ENCODE results near the gene FAM229A. TPM values are rescaled to one million over a fixed set of nuclear protein-coding genes. Genes with fewer than 3 reads are reported as not detected.
"Not testable (repeated sequence)": the region's sequence is repeated elsewhere in the genome, so short reads cannot be mapped to it uniquely, and the experiment has no call there.

The FAM229A gene
- total RNA-seq, 1 donor from 2014 or later, result 12.0 TPM

DNA sequence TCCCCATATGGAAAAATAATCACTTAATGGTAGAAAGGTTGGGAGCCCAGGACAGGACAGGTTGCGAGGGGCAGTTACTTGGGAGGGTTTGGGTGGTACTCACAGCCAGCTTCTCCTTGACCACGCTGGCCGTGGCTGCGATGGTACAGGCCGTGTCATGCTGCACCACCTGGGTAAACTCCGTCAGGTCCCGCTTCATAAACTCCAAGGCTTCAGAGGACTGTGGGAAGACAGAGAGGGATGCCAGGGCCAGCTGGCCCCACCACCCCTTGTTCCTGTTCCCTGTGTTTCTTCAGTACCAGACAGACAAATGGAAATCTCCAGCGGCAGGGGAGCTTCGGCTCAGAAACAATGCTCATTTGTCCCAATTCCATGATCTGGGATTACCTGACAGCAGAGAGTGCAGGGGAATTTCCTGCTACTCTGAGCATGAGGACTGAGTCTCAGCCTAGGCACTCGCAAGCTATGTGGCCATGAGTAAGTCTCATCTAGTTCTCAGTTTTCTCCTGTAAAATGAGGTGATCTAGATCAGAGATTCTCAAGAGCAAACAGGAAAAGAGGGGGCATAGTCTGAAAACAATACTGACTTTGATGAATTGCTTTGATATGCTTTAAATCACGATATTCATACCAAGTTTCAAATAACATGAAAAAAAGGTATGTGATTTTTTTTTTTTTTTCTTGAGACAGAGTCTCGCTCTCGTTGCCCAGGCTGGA is 24.5 kb upstream of the FAM229A start:
- no peak for DNase-seq (ENCODE audit: low spot score)
- intact Hi-C loops (cut with DNase I), result no loop called here
- ATAC-seq, result no peak

DNA sequence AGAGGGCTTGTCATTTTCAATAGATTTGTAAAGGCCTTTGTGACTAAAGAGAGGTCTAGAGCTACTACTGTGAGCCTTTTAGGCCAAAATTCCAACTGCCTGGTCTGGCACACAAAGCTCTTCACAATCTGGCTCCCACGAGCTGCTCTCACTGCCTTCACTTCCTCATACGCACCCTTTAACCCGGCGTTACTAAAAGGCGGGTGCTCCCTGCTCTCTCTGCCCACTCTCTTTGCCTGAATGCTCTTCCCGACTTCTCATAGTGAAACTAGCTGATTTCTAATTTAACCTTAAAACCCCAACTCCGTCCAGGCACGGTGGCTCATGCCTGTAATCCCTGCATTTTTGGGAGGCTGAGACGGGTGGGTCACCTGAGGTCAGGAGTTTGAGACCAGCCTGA is 17.8 kb upstream of the FAM229A start:
- no peak for ATAC-seq
- DNase-seq (ENCODE audit: low spot score), result no peak
- intact Hi-C loops (cut with DNase I), result no loop called here

DNA sequence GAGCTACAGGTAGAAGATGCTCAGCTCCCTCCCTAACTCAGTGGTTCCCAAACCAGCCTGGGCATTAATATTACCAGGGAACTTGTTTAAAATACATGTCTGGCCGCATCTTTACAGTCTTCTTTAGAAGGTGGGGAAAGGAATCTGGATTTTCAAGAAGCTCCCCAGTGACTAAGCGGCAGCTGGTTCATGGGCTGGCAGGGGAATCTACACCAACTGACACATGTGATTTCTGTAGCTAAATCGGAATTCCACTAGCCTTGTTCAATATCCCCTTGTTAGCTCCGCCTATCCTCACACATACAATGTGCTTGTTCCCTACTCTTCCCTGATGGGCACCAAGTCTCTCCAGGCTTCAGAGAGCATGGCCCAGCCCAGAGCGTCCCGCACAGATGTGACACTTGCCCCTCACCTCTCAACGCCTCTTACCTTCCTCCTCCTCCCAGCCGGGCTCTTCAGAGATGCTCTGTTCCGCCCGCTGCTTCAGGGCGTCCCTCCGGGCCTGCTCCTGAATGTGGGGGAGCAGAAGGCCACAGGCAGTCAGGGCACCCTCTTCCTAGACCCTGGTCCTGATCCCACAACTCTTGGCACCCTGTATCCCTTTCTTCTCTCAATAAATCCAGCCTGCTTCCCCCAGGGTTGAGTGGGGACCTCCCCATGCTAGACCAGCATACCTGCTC is 15.4 kb upstream of the FAM229A start:
- ATAC-seq (no peak), DNase-seq (ENCODE audit: low spot score) (no peak)
- intact Hi-C loops (cut with DNase I), result no loop called here

DNA sequence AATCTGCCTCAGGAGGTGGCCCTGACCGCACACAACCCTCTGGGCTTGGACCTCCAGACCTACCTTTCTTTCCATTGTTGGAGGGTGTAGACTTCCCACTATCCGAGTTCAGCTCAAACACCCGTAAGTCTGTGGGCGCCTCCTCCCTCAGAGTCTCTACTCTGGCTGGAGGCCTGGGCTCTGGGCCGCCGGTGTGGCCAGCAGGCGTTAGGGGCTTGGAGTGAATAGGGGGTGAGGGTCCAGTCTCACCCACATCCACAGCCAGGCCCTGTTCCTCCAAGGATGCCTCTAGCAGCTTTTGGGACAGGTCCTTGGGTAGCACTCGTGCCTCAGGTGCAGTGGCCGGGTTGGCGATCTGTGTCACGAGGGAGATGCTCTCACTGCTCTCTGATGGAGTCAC is 13.9 kb upstream of the FAM229A start:
- ATAC-seq (no peak), DNase-seq (ENCODE audit: low spot score) (no peak)
- intact Hi-C loops (cut with DNase I), result no loop called here

DNA sequence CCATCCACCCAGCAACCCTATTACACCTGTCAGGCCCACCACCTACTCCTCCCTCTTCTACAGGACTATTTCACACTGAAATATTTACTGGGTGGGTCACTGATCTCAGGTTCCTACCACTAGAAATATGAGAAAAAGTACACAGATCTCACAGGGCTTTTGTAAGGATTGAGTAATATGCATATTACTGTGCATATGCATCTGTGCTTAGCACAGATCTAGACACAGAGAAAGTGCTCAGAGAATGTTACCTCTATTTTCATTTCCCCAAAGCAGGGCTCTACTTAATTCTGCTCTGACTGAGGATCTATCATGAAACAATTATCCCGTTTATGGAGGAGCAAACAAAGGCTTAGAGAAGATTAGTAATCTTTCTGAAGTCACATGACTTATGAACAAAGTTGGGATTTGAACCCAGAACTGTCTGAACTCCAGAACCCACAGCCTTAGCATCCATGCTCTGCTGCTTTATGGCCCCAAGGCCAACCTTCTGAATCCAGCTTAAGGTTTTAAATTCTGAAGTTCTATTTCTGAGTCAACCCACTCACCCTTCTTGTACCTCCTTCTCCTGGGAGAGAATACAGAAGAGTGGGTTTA is 11.8 kb upstream of the FAM229A start:
- no peak for DNase-seq (ENCODE audit: low spot score)
- ATAC-seq, result no peak
- intact Hi-C loops (cut with DNase I), result no loop called here

DNA sequence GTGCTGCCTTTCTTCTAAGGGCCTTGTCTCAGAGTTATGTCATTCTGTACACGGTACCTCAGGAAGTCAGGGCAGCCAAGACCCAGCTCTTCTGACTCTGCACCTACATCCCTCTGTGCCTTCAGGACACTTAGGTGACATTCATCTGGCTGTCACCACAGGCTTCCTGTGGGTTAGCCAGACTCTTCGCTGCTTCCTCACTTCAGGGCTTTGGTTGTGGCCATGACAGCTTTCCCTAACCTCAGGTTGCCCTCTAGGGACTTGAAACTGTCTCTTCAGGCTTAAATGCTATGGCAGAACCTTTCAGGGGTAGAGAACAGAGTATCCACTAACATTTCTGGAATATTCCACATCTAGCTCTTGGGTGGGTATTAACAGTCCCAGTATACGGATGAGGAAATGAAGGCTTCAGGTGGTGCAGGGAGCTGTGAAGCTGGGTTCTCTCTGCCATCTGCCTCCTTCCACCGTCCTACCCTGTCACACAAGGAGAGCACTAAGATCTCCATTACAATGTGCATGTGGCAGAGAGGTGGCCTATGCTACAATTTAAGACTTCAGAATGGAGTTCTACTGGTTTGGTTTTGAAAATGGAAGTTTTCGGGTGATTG is 10.0 kb upstream of the FAM229A start:
- intact Hi-C loops (cut with DNase I), result no loop called here
- ATAC-seq (no peak), DNase-seq (ENCODE audit: low spot score) (no peak)

DNA sequence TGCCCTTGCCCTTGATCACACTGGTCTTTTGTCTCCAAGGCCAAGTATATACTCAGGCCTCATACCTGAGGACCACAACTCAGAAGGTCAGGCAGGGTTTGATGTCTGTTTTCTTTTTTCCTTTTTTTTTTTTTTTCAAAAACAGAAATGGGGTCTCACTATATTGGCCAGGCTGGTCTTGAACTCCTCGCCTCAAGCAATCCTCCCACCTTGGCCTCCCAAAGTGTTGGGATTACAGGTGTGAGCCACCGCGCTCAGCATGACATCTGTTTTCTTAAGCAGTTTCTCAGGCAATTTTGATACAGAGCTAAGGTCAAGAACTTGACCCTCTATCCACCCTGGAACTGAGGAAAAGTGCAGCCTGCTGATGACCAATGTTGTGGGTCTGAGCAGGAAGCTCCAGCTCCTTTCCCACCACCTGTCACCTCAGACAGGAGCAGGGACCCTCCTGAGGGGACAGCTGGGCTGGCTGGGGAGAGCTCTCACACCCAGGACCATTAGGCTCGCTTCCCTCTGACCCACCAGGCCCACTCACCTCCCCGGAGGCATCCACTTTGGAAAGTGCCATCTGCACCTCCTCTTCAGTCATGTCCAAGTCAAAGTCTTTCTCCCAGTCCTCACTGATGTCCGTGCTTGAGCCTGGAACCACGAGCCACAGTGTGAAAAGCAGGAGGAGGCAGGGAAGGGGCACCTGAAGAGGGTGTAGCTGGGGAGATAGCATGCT is 5.8 kb upstream of the FAM229A start:
- DNase-seq (ENCODE audit: low spot score) (no peak), ATAC-seq (no peak)
- intact Hi-C loops (cut with DNase I), result loop anchor here (5.0 kb wide), 1 partner anchor 939 kb away; no protein-coding TSS in a partner anchor

DNA sequence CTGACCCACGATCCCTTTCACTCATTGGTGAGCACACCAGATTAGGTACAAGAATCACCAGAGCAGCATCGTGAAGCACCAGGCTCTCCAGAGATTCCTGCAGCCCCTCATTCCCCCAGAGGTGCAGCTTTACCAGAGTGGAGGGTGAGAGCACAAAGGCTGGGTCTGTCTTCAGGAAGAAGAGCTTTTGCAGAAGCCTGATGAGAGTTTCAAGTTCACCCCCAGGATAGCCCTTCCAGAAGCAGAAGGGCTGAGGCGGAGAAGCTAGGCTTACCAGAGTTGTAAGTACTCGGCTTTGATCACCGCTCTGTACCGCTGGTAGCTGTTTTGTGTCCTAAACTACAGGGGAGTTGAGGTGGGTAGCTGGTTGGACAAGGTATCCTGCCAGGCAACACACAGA is 3.2 kb upstream of the FAM229A start:
- DNase-seq (ENCODE audit: low spot score), result no peak
- ATAC-seq, result no peak
- intact Hi-C loops (cut with DNase I), result loop anchor here (5.0 kb wide), 1 partner anchor 942 kb away; no protein-coding TSS in a partner anchor

DNA sequence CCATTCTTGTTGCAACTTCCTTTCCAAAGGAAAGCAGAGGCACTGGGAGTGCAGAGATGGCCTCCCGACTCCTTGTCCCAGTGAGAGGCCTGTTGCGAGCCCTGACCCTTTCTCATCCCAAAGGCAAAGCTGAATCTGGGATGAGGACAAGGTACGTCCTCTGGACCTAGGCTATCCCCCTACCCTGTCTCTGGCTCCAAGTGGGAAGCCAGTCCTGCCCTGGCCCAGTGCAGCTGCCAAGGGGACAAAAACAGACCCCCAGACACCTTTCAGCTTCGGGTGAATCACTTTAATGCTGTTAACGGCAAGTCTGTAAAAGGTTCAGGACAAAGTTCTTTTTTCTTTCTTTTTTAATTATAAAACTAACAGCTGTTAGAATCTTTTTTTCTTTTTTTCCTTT is 2.6 kb upstream of the FAM229A start:
- ATAC-seq (no peak), DNase-seq (ENCODE audit: low spot score) (no peak)
- intact Hi-C loops (cut with DNase I), result loop anchor here (5.0 kb wide), 1 partner anchor 942 kb away; no protein-coding TSS in a partner anchor

DNA sequence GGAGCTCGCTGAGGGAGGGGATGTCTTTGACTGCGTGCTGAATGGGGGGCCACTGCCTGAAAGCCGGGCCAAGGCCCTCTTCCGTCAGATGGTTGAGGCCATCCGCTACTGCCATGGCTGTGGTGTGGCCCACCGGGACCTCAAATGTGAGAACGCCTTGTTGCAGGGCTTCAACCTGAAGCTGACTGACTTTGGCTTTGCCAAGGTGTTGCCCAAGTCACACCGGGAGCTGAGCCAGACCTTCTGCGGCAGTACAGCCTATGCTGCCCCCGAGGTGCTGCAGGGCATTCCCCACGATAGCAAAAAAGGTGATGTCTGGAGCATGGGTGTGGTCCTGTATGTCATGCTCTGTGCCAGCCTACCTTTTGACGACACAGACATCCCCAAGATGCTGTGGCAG is 1.4 kb upstream of the FAM229A start:
- ATAC-seq (no peak), DNase-seq (ENCODE audit: low spot score) (no peak)
- intact Hi-C loops (cut with DNase I), result no loop called here

DNA sequence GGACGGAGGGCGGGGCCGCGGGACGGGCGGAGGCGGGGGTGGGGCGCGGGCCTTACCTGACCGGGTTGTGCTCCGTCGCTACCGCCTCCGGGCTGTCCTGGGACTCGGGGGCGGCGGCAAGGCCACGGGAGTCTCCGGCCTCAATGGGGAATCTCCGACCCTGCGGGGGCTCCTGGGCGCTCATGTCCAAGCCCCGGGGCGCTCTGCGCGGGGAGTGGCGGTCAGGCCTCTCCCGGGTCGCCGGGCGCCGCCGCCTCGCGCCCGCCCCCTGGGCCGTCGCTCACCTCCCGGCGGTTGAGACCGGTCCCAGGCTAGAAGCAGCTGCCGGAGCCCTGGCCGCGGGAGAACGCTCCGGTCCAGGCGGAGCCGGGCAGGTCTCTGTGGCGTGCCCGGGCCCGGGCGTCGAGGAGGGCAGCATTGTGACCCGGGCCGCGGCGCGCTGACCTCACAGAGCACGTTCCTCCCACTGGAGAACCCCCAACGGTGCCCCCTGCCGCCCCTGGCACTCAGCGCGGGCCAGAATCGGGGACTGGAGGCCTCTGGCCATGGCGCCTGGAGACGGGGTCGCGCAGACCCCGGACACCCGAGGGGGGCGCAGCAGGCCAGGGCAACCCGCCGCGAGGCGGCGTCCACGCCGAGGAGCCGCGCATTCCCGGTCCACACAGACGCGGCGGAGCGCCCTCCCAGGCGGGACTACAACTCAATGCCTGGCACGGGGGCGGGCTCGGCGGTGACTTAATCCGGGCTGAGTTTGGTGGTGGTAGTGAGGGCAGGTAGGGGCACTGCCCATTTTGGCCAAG is 411 bp downstream of the FAM229A start:
- ATAC-seq, result peak; percentile 66
- intact Hi-C loops (cut with DNase I), result no loop called here
- DNase-seq (ENCODE audit: low spot score), result peak; percentile 82

DNA sequence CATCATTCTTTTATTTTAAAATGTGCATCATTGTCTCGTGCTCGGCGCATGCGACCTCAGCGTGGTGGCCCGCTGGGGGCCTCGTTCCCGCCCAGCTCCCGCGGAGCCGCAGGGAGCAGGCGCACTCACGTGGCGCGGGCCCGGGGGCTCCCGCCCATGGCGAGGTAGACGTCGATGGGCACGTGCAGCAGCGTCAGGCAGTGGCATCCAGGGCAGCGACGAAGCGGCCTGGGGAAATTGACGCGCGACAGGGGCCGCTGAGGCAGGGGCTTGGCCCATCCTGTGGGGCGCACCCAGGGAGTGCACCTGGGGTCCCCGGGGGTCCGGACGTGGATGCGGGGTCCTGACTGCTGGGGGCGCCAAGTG is 994 bp downstream of the FAM229A start:
- ATAC-seq, result peak; percentile 65
- DNase-seq (ENCODE audit: low spot score), result peak; percentile 64
- intact Hi-C loops (cut with DNase I), result no loop called here

DNA sequence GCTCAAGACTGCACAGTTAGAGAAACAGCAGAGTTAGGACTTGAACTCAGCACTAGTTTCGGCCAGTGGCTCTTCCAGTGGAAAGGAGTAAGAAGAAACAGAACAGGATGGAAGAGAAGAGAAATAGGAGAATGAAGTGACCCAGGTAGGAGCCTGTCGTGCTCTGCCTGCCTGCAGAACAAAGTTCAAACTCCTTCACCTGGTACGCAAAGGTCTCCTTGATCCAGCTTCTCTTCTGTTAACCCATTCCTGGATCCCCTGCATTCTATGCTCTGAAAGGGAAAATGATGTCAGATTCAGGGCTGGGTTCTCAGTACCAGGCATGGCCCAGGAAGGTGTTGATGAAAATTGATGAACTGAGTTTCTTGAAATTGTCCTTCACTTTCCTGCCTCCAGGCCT is 3.9 kb downstream of the FAM229A start:
- intact Hi-C loops (cut with DNase I), result no loop called here
- DNase-seq (ENCODE audit: low spot score), result no peak
- no peak for ATAC-seq

DNA sequence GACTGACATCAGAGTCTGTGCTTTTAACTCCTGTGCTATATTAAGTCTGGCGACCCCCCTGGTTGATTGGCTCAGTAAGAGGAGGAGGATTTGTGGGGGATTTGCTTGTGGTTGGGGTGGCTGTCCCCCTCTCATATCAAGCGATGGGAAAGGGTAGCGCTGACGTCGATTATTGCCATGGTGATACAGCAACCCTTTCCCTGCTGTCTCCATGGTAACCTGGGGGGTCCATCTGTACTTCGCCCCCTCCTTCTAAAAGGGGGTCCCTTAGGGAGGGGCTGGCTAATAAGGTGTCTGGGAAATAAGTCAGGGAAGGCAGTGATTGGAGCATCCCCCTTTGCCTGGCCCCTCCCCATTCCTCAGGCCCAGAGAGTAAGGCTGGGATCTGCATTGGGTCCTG is 4.7 kb downstream of the FAM229A start:
- no peak for ATAC-seq
- no peak for DNase-seq (ENCODE audit: low spot score)
- intact Hi-C loops (cut with DNase I), result no loop called here

DNA sequence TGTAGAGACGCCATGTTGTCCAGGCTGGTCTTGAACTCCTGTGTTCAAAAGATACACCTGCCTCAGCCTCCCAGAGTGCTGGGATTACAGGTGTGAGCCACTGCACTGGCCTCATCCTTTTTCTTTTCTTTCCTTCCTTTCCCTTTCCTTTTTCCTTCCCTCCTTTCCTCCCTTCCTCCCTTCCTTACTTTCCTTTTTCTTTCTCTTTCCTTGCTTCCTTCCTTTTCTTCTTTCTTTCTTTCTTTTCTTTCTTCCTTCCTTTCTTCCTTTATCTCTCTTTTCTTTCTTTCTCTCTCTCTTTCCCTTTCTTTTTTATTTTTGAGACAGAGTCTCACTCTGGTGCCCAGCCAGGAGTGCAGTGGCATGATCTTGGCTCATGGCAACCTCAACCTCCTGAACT is 5.8 kb downstream of the FAM229A start:
- DNase-seq (ENCODE audit: low spot score) (no peak), ATAC-seq (no peak)
- intact Hi-C loops (cut with DNase I), result no loop called here

DNA sequence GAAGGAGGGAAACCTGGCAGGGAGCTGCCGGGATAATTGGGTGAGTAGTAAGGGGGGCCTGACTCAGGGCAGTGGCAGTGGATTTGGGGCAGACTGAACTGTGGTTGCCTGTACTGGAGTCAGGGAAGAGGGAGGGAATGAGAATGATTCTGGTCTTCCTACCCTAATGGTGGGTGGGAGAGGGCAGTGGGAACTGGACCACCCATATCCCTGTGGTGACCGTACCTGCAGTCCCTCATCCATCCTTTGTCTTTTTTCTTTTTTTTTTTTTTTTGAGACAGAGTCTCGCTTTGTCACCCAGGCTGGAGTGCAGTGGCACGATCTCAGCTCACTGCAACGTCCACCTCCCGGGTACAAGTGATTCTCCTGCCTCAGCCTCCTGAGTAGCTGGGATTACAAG is 6.5 kb downstream of the FAM229A start:
- DNase-seq (ENCODE audit: low spot score); intact Hi-C loops (cut with DNase I); ATAC-seq: not testable (repeated sequence)

DNA sequence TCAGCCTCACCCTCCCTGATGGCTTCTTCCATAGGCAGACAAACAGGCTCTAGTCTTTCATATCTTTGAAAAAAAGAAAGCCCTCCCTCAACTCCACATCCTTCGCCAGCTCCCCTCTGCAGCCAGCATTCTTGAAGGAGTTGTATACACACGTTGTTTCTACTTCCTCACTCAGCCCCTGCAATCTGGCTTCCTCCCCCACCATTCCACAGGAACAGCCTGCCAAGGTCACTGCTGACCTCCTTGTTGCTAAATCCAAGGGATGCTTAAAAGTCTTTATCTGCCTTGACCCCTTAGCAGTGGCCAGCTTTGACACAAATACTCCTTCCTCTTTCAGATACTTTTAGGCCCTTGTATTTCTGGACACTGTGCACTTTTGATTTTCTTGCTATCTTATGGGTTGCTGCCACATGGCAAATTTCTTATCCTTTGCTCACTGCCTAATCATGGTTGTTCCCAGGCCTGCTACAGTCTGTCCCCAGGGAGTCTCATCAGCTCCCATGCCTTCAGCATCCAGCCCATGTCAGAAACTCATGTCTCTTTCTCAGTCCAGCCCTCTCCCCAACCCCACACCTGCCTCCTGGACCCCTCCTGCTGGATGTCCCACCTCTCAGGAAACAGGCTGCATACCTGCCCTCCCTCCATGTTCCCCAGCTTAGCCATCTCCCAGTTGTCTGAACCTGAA is 8.3 kb downstream of the FAM229A start:
- no peak for DNase-seq (ENCODE audit: low spot score)
- no peak for ATAC-seq
- intact Hi-C loops (cut with DNase I), result no loop called here

DNA sequence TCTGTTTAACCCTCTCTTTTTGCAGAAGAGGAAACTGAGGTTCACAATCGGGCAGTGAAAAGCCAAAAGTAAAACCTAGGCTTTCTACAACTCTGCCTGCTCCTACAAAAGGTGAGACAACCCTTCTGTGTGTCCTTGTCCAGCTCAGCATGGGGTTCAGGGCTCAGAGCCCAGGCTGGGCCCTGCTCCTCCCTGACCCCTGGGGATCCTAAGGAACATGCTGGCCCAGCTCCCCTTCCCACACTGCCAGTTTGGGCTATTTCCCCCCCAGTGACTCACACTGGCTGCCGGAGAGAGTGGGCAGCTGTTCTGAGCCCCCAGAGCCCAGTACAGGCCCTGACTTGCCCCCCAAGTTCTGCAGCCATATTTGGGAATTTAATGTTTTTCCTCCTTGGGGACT is 8.9 kb downstream of the FAM229A start:
- no peak for DNase-seq (ENCODE audit: low spot score)
- ATAC-seq, result no peak
- intact Hi-C loops (cut with DNase I), result no loop called here

Data from sciatic nerve (tissue), 2 donors.